Type B pancreatic cell (in vitro differentiated cells): ENCODE results near the gene RNF222. TPM values are rescaled to one million over a fixed set of nuclear protein-coding genes. Genes with fewer than 3 reads are reported as not detected.

ENCODE experiments used
- DNase-seq: peaks from one replicate; pipeline ENCODE4 v3.0.0; 2021; ENCODE audit warnings: mixed read lengths; ENCODE audit not compliant: unreplicated experiment; ENCODE audit errors: extremely low spot score
- H3K27ac Mint-ChIP-seq: 2 replicates; pipeline ENCODE4 v1.8.0; 2021; ENCODE audit warnings: mild to moderate bottlenecking, mixed read lengths
- H3K27me3 Mint-ChIP-seq: 2 replicates; pipeline ENCODE4 v1.8.0; 2021; ENCODE audit warnings: mixed read lengths
- H3K36me3 Mint-ChIP-seq: 2 replicates; pipeline ENCODE4 v1.8.0; 2021; ENCODE audit warnings: mixed read lengths
- H3K4me1 Mint-ChIP-seq: one replicate; pipeline ENCODE4 v1.8.0; 2021; ENCODE audit warnings: mixed read lengths; ENCODE audit not compliant: unreplicated experiment
- H3K4me3 Mint-ChIP-seq: 2 replicates; pipeline ENCODE4 v1.8.0; 2021; ENCODE audit warnings: mild to moderate bottlenecking, mixed read lengths
- H3K9me3 Mint-ChIP-seq: 2 replicates; pipeline ENCODE4 v1.8.0; 2021; ENCODE audit warnings: mixed read lengths
- long read RNA-seq: library from polyadenylated mRNA; unstranded; transcript quantifications from one replicate; pipeline ENCODE4 v2.0.0, GENCODE V29; 2020
- total RNA-seq: library from RNA; stranded (reverse); gene quantifications from 2 replicates; pipeline ENCODE4 v1.2.1, GENCODE V29; 2021; ENCODE audit warnings: low replicate concordance
- TF ChIP-seq, protein P1 (sequence below): fragments of 200-600 bp; sonication (generic); conservative IDR thresholded peaks from 2 replicates; pipeline ENCODE4 v1.5.0; 2021; ENCODE audit warnings: antibody characterized with exemption, mild to moderate bottlenecking

The RNF222 gene, protein sequence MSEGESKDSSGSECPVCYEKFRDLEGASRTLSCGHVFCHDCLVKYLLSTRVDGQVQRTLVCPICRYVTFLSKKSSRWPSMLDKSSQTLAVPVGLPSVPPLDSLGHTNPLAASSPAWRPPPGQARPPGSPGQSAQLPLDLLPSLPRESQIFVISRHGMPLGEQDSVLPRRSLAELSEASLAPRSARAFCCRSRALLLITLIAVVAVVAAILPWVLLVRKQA
- 0.24 and 1.1 TPM in 2 replicates for total RNA-seq
- long read RNA-seq = 0 reads

DNA sequence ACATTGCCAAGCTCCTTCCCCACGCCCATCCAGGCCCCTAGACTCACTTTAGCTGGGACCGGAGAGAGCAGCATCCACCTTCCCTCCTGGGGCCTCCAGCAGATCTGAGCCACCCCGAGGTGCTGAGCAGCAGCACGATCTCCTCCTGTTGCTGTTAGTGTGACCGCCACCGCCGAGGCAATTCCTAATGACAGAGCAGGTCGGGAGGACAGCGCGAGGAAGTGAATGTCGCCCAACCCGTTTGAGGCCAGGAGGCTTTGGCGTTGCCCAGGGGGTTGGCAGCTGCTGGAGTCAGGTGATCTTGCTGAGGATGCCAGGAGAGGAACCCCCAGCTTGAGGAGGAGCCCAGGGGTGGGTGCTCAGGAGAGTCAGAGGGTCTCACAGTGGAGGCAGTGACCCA is at the start of gene RNF222:
RNF222 (minus strand) TSS at position 192 of the 400 bp plus-strand sequence. CDS start 4,366 bp downstream, outside the sequence.
- H3K27ac Mint-ChIP-seq = peak within 1 kb of the TSS; percentile 86
- peak within 1 kb of the TSS; percentile 79 for H3K4me3 Mint-ChIP-seq
- no peaks in the 10 kb centered on the region for H3K9me3 Mint-ChIP-seq
- H3K36me3 Mint-ChIP-seq = no peaks in the 10 kb centered on the region
- H3K27me3 Mint-ChIP-seq = peaks cover 51% of the 10 kb centered on the region
- DNase-seq = no peak
- TF ChIP-seq, protein P1, sequence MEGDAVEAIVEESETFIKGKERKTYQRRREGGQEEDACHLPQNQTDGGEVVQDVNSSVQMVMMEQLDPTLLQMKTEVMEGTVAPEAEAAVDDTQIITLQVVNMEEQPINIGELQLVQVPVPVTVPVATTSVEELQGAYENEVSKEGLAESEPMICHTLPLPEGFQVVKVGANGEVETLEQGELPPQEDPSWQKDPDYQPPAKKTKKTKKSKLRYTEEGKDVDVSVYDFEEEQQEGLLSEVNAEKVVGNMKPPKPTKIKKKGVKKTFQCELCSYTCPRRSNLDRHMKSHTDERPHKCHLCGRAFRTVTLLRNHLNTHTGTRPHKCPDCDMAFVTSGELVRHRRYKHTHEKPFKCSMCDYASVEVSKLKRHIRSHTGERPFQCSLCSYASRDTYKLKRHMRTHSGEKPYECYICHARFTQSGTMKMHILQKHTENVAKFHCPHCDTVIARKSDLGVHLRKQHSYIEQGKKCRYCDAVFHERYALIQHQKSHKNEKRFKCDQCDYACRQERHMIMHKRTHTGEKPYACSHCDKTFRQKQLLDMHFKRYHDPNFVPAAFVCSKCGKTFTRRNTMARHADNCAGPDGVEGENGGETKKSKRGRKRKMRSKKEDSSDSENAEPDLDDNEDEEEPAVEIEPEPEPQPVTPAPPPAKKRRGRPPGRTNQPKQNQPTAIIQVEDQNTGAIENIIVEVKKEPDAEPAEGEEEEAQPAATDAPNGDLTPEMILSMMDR = no peak
- peaks cover 3% of the 10 kb centered on the region for H3K4me1 Mint-ChIP-seq

DNA sequence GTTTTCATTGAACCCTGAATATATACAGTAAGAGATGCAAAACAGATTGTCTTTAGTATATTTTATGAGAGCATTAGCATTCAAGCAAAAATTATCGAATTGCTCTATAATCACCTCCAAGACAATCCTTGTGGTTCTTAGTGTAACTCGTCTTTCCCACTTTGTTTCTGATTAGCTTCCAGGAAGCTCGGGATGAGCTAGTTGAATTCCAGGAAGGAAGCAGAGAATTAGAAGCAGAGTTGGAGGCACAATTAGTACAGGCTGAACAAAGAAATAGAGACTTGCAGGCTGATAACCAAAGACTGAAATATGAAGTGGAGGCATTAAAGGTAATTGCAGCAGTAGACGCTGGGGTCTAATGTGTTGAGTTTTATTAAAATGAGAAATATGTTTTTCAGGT is 47.9 kb upstream of the RNF222 start:
- Mint-ChIP-seq H3K4me3 (no peak overlapping the region), H3K27ac (no peak overlapping the region)

DNA sequence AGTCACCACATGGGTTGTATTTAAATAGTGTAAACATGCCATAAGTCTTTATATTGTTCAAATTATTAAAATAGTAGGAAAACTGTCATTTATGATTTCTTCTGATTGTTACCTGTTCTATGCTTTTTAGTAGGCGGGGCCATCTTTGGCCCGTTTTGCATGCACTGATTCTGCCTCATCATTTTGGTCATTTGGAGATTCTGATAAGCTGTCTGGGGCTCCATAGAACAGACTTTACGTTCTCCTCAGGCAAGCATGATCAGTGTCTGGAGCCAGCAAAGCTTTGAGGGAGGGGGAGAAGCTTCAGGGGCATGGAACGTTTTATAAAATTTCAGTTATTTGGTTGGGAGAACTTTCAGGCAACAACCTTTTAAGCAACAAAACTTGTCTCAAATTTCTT is 46.9 kb upstream of the RNF222 start:
- Mint-ChIP-seq H3K36me3 (peaks cover 42% of the 10 kb centered on the region), H3K27me3 (no peaks in the 10 kb centered on the region), H3K27ac (no peak overlapping the region), H3K4me3 (no peak overlapping the region), H3K4me1 (peaks cover 12% of the 10 kb centered on the region), H3K9me3 (no peaks in the 10 kb centered on the region)
- TF ChIP-seq, protein P1 = no peak
- DNase-seq = no peak

More for the DNA sequence above, 47.9 kb upstream of the RNF222 start:
- DNase-seq = no peak
- peaks cover 12% of the 10 kb centered on the region for H3K4me1 Mint-ChIP-seq
- TF ChIP-seq, protein P1 = no peak
- no peaks in the 10 kb centered on the region for H3K27me3 Mint-ChIP-seq
- no peaks in the 10 kb centered on the region for H3K9me3 Mint-ChIP-seq
- H3K36me3 Mint-ChIP-seq = peaks cover 43% of the 10 kb centered on the region

DNA sequence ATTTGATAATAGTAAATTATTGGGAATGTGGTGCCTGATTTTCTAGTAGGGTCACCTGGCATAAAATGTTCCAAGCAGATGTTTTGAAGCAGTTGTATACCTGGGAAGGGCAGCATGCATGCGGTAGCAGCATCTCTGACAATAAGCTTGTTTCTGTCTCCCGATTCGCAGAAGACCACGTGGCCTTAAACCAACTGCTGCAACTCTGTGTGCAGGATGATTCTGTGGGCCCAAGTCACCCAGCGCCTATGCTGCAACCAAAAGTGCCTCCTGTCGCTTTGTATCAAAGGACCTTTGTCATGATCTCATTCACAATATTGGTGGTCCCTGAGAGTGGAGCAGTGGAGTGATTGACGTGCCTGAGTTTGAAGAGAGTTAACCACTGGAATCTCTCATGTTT is 46.1 kb upstream of the RNF222 start:
- no peak for DNase-seq
- TF ChIP-seq, protein P1 = no peak
- peaks cover 39% of the 10 kb centered on the region for H3K36me3 Mint-ChIP-seq
- no peaks in the 10 kb centered on the region for H3K27me3 Mint-ChIP-seq
- no peak overlapping the region for H3K27ac Mint-ChIP-seq
- no peak overlapping the region for H3K4me3 Mint-ChIP-seq
- H3K9me3 Mint-ChIP-seq = no peaks in the 10 kb centered on the region
- H3K4me1 Mint-ChIP-seq = peaks cover 12% of the 10 kb centered on the region

DNA sequence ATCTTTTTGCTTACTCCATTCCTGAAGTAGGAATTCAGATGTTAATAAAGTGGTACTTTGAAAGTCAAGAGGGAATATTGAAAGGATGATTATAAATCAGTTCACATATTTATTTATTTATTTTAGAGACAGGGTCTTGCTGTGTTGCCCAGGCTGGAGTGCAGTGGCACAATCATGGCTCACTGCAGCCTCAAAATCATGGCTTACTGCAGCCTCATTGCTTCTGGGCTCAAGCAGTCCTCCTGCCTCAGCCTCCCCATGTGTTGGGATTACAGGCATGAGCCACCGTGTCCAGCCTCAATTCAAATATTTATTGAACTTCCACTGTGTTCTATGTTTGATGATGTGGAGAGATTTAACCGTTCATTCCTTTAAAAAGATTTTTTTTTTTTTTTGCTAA is 44.7 kb upstream of the RNF222 start:
- Mint-ChIP-seq H3K36me3 (peaks cover 27% of the 10 kb centered on the region), H3K9me3 (no peaks in the 10 kb centered on the region), H3K27me3 (no peaks in the 10 kb centered on the region), H3K27ac (no peak overlapping the region), H3K4me3 (no peak overlapping the region), H3K4me1 (peaks cover 18% of the 10 kb centered on the region)
- no peak for DNase-seq
- TF ChIP-seq, protein P1 = no peak
